Measurements from ENCODE around the gene SH3BGR. TPM values are rescaled to one million over a fixed set of nuclear protein-coding genes. Genes with fewer than 3 reads are reported as not detected.
A peak's percentile ranks its signal among the peaks of the same experiment; 100 is the strongest.

Gene SH3BGR
- total and polyA plus RNA-seq, 8 donors: 1.6 to 4.1 (median 3.6) TPM

DNA sequence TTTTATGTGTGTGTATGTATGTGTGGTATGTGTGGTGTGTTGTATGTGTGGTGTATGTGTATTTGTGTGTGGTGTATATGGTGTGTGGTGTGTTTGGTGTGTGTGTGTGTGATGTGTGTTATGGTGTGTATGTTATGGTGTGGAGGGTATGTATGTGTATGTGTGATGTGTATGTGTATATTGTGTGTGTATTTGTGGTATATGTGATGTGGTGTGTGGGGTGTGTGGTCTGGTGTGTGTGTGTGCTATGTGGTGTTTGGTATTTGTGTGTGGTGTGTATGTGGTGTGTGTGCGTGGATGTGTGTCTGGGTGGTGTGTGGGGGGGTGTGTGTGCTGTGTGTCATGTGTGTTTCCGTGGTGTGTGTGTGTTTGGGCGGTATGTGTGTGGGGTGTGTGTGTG is 59.3 kb downstream of the SH3BGR start:
- no peaks in the 10 kb centered on the region for H3K9me3 ChIP-seq
- DNase-seq: no peak
- H3K4me3 ChIP-seq: no peak overlapping the region
- H3K36me3 ChIP-seq: no peaks in the 10 kb centered on the region
- ATAC-seq: no peak
- intact Hi-C loops (cut with DNase I): no loop called here
- H3K27ac ChIP-seq: no peak overlapping the region
- no peaks in the 10 kb centered on the region for H3K27me3 ChIP-seq
- TF ChIP-seq, protein P1, sequence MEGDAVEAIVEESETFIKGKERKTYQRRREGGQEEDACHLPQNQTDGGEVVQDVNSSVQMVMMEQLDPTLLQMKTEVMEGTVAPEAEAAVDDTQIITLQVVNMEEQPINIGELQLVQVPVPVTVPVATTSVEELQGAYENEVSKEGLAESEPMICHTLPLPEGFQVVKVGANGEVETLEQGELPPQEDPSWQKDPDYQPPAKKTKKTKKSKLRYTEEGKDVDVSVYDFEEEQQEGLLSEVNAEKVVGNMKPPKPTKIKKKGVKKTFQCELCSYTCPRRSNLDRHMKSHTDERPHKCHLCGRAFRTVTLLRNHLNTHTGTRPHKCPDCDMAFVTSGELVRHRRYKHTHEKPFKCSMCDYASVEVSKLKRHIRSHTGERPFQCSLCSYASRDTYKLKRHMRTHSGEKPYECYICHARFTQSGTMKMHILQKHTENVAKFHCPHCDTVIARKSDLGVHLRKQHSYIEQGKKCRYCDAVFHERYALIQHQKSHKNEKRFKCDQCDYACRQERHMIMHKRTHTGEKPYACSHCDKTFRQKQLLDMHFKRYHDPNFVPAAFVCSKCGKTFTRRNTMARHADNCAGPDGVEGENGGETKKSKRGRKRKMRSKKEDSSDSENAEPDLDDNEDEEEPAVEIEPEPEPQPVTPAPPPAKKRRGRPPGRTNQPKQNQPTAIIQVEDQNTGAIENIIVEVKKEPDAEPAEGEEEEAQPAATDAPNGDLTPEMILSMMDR (IDR thresholded peaks at IDR 0.05): no peak
- H3K4me1 ChIP-seq: no peaks in the 10 kb centered on the region

DNA sequence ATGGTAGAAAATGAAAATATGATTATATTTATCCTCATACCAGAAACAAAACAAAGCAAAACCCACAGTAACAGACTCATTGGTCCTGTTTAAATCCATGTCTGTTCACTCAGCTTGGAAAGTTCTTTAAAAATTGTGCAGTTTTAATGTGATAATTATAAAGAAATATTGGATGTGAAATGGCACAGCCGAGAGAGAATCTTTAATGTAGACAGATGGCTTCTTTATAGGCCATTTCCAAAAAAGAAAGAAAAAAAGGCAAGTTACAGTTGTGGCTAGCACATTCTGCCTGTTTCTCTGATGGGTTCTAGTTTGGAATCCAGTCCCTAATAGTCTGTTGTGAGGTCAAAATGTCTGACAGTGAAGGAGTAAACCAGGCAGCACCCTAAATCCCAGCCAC is 62.0 kb downstream of the SH3BGR start:
- TF ChIP-seq, protein P1 (IDR thresholded peaks at IDR 0.05): no peak
- H3K4me3 ChIP-seq: no peak overlapping the region
- no peaks in the 10 kb centered on the region for H3K4me1 ChIP-seq
- no peak overlapping the region for H3K27ac ChIP-seq
- no peaks in the 10 kb centered on the region for H3K36me3 ChIP-seq
- intact Hi-C loops (cut with DNase I): no loop called here
- DNase-seq (no peak), ATAC-seq (no peak)
- H3K9me3 ChIP-seq: no peaks in the 10 kb centered on the region
- no peaks in the 10 kb centered on the region for H3K27me3 ChIP-seq

GRCh38 chr21:39515684-39516472 is 64.1 kb downstream of the SH3BGR start:
- H3K27me3 ChIP-seq: no peaks in the 10 kb centered on the region
- H3K27ac ChIP-seq: no peak overlapping the region
- TF ChIP-seq, protein P1 (IDR thresholded peaks at IDR 0.05): no peak
- intact Hi-C loops (cut with DNase I): loop anchor here in 1 of 2 donors (5.0 kb wide), 1 partner anchor 201 kb away; no protein-coding TSS in a partner anchor
- ATAC-seq: no peak
- no peaks in the 10 kb centered on the region for H3K36me3 ChIP-seq
- no peak for DNase-seq
- no peak overlapping the region for H3K4me3 ChIP-seq
- H3K9me3 ChIP-seq: no peaks in the 10 kb centered on the region
- no peaks in the 10 kb centered on the region for H3K4me1 ChIP-seq

DNA sequence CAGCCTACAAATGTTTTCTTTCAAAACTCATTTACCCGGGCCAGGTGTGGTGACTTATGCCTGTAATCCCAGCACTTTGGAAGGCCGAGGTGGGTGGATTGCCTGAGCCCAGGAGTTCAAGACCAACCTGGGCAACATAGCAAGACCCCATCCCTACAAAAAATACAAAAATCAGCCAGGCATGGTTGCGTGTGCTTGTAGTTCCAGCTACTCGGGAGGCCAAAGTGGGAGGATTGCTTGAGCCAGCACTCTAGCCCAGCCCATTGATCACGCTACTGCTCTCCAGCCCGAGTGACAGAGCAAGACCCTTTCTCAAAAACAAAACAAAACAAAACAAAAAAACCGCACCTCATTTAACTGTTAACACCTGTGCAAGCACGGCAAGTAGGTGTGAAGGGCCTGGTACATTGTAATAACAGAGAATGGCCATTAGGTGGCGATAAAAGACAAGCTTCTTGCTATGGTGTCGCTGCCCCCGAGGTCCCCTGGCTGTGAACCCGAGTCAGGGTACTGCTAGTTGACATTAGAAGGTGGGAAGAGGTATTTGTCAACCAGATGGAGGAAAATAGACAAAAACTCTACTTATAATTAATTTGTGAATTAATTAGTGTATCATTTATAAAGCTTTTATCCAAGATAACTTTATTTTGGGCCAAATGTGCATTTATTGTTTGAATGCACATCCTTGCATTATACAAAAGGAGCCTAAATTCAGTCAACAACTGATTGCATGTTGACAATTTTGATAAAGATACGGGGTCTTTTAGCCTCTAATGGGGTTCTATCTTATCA is 66.5 kb downstream of the SH3BGR start:
- TF ChIP-seq, protein P1 (IDR thresholded peaks at IDR 0.05): peak; percentile 88 to 93
- intact Hi-C loops (cut with DNase I): loop anchor here in 1 of 2 donors (5.0 kb wide), 1 partner anchor 199 kb away; no protein-coding TSS in a partner anchor
- peak; percentile 95 for ATAC-seq

GRCh38 chr21:39518847-39519210 is 67.1 kb downstream of the SH3BGR start:
- TF ChIP-seq, protein P1 (IDR thresholded peaks at IDR 0.05): no peak
- Histone ChIP-seq H3K4me3 (no peak overlapping the region), H3K27ac (no peak overlapping the region), H3K36me3 (no peaks in the 10 kb centered on the region), H3K4me1 (no peaks in the 10 kb centered on the region), H3K9me3 (no peaks in the 10 kb centered on the region), H3K27me3 (no peaks in the 10 kb centered on the region)
- intact Hi-C loops (cut with DNase I): loop anchor here in 1 of 2 donors (5.0 kb wide), 1 partner anchor 198 kb away; no protein-coding TSS in a partner anchor
- DNase-seq (peak in 2 of 4 donors; percentile 17 to 26), ATAC-seq (no peak)

More for the DNA sequence above, 66.5 kb downstream of the SH3BGR start:
- H3K4me3 ChIP-seq: no peak overlapping the region
- H3K27me3 ChIP-seq: no peaks in the 10 kb centered on the region
- no peaks in the 10 kb centered on the region for H3K4me1 ChIP-seq
- no peaks in the 10 kb centered on the region for H3K9me3 ChIP-seq
- no peak overlapping the region for H3K27ac ChIP-seq
- peak in 2 of 4 donors; percentile 47 to 67 for DNase-seq
- H3K36me3 ChIP-seq: no peaks in the 10 kb centered on the region
